ENCODE measurements around the gene MMP17. TPM values are rescaled to one million over a fixed set of nuclear protein-coding genes. Genes with fewer than 3 reads are reported as not detected.
A peak's percentile ranks its signal among the peaks of the same experiment; 100 is the strongest.

The MMP17 gene
- total RNA-seq = 1 to 10 TPM; 1.7 to 2.4 TPM
- long read RNA-seq, partial matches to known transcripts = 0 of 1 reads
- long read RNA-seq, other reads (novel, unspliced or antisense) = 0 of 1 reads

GRCh38 chr12:131827961-131828534 is at the start of gene MMP17:
MMP17 (plus strand) TSS chr12:131828393; CDS start chr12:131828495, 102 bp downstream.
- intact Hi-C loops (cut with DNase I) = no loop called here

DNA sequence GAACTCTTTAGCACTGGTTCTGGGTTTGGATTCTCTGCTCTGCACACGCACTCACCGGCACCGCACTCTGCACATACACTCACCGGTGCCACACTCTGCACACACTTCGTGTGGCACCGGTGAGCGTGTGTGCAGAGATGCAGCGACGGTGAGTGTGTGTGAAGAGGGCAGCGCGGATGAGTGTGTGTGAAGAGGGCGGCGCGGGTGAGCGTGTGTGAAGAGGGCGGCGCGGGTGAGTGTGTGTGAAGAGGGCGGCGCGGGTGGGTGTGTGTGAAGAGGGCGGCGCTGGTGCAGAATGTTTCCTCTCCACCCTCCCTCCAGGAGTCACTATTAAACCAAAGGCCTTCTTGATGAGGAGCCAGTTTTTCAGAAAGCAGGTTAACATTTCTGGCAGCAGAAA is 49.2 kb upstream of the MMP17 start:
- DNase-seq = no peak
- intact Hi-C loops (cut with DNase I) = no loop called here
- no peak for ATAC-seq

More at GRCh38 chr12:131827961-131828534, at the start of gene MMP17:
- DNase-seq (peak; percentile 69), ATAC-seq (peak; percentile 31 to 32)

- DNase-seq (no peak), ATAC-seq (no peak)
- intact Hi-C loops (cut with DNase I) = no loop called here
These were observed 46.1 kb upstream of the MMP17 start for GRCh38 chr12:131782061-131782460.

DNA sequence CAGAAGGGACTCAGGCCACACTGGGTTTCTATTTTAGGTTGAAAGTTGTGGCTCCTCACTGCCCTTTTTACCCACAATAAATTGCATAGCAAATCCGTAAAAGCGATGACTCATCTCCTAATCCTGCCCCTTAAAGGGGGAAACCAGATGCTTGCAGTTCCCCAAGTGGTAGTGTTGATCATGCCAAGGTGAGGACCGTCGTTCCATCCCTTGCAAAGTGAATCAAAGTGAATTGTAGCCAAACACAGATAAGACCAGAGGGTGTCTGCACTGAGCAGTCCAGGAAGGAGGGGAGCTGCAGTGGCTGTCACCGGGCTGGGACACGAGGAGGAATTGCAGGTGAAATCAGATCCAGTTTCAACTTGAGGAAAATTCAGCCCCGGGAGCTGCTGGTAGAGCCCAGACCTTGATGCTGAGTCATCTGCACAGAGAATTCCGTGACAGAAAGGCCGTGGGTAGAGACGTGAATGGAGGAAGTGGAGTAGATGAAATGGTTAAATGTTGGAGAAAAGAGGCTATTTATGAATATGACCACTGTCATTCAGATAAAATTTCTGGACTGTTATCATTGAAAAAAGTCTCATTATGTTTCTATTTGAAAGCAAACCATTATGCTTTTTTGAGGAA is 44.2 kb upstream of the MMP17 start:
- no peak for DNase-seq
- intact Hi-C loops (cut with DNase I) = no loop called here
- peak in 1 of 2 donors; percentile 30 for ATAC-seq

DNA sequence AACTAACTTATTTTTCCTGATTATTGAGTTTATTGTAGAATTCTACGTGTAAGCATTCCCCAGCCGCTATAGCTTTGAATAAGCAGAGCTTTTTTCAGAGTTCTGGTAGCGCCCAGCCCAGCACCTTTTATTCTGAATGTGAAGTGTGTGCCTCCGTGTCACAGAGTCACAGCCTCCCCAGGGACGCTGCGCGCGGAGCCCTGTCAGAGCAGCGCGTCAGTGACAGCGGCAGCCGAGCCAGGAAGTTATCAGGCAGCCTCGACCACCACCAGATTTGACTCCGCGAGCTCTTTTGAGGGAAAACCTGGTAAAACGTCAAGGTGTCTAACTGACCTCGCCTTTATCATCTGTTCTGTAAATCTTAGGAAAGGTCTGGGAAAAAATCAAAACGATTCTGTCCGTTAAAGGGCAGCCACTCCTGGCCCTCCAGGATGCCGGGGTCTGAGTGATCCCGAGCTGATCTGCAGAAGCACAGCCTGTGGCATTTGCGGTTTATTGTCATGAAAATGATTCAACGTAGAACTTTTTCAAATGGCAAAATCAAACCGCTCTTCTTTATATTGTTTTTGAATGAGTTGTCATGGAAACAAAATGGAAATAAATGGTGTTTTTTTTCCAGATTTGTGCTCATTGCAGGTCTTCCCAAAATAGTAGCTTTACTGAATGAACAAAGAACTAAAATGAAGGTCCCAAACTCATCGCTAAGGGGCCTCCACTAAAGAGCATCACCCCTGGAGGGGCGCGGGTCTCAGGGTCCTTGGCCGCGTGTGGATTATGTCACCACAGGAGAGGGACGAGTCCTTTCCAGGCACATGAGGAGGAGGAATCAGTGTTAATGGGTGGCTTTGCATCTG is 43.1 kb upstream of the MMP17 start:
- ATAC-seq (no peak), DNase-seq (no peak)
- intact Hi-C loops (cut with DNase I) = no loop called here

DNA sequence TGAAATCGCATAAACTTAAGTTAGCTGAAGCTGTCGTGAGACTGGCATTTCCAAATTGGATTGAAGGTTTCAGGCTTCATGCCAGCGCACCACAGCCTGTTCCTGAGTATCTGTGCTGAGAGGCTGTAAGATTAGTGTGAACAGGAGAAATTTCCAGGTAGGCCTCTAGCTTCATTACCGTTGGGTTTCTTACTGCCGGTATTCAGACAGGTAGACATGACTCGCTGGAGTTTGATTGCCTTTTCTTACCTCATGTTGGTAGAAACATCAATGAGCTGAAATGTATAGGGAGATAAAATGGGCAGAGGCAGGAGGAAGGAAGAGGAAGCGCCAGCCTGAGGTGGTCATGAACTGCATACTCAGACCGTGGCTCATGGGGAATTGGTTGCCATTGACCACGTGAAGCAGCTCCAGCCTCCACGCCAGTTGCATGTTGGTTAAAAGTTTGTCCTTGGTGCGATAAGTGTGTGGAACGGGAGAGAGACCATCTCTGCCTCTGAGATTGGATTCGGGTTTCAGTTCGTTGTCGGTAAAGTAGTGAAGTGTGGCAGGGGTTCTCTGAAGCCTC is 42.3 kb upstream of the MMP17 start:
- DNase-seq (no peak), ATAC-seq (no peak)
- intact Hi-C loops (cut with DNase I) = no loop called here

DNA sequence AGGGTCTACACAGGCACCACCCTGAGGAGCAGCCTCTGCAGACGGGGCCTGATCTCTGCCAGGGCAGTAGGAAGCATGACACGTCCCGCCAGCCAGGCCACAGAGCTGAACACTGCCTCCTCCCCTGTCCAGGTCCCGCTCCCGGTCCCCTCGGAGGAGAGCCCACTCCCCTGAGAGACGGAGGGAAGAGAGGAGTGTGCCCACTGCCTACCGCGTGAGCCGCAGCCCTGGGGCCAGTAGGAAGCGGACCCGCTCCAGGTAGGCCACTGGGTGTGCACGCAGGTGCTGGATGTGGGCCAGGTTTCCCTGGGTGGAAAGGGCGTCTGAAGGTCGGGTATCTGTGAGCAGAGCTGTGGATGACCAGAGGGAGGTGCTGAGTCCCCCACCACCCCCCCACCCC is 41.9 kb upstream of the MMP17 start:
- intact Hi-C loops (cut with DNase I) = no loop called here
- ATAC-seq (peak in 1 of 2 donors; percentile 42), DNase-seq (no peak)

GRCh38 chr12:131787143-131787660 is 41.0 kb upstream of the MMP17 start:
- intact Hi-C loops (cut with DNase I) = no loop called here
- DNase-seq = no peak
- ATAC-seq = peak in 1 of 2 donors; percentile 16

DNA sequence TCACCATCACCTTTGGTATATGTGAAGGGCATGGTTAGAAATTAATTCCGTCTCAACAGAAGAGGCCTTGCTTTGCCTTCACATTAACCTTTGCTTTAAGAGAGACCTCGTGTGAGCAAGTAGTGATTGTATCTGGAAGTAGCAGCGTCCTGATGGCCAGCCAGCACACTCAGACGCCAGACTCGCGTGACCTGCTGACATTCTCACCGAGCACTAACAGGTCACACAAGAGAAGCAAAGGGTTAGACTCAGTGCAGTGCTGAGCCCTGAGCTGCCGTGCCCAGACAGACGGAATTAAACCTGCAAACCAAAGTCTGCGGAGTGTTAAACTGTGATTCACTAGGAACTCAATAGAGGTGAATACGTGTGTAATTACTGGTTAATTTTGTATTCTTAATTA is 40.1 kb upstream of the MMP17 start:
- no peak for DNase-seq
- ATAC-seq = no peak
- intact Hi-C loops (cut with DNase I) = no loop called here

DNA sequence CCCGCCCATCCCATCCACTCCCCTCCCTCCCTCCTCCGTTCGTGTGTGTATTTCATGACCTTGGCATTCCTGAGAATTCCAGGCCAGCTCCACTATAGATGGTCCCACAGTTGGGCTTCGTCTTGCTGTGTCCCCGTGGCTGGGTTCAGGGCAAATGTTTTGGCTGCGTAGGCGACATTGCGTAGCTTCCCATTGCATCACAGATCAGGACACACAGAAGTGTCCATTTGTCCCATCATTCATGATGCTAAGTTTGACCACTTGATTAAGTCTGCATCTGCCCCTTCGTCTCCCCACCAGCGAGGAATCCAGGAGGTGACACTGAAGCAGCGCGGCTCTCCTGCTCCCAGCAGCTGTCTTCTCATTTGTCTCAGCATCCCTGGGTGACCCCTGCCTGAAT is 38.6 kb upstream of the MMP17 start:
- ATAC-seq (no peak), DNase-seq (no peak)
- intact Hi-C loops (cut with DNase I) = no loop called here

GRCh38 chr12:131793243-131794022 is 34.8 kb upstream of the MMP17 start:
- no peak for ATAC-seq

GRCh38 chr12:131794061-131794460 is 34.1 kb upstream of the MMP17 start:
- DNase-seq = no peak
- ATAC-seq = no peak
- intact Hi-C loops (cut with DNase I) = no loop called here

More at GRCh38 chr12:131793243-131794022, 34.8 kb upstream of the MMP17 start:
- intact Hi-C loops (cut with DNase I) = no loop called here
- DNase-seq = no peak

DNA sequence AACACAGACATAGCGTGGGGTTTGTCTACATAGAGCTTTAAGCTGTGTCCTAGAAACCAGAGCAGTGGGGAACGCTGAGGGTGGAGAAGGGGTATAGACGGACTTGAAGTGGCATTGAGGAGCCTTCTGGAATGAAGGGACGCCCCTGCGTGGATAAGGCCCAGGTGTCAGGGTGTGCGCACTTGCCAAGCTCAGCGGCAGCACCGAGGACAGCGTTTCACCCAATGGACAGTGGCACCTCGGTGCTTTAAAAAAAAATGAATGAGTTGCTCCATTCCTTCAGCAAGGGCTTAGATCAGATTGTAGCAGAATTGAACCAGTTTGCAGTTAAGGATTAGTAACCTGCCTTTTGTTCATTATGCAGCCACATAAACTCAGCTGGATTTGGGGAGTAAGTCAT is 33.6 kb upstream of the MMP17 start:
- ATAC-seq (no peak), DNase-seq (no peak)
- intact Hi-C loops (cut with DNase I) = no loop called here

DNA sequence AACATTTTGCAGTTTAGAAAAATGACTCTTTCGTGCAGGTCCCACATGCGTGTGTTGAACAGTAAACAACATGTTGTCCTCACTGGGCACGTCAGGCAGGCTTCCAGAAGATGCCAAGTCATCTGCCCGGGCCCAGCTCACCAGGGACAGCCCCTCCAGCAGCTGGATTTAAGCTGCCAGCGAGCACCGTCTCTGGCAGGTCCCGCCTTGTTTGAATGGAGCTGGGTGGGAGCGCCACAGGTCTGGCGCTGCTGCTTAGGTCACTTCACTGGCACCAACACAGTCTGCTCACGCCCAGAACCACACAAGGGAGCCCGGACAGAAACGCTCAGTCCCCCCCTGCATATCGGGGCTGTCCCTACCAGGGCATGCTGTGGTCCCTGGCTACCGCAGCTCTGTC is 33.1 kb upstream of the MMP17 start:
- DNase-seq (no peak), ATAC-seq (no peak)
- intact Hi-C loops (cut with DNase I) = no loop called here

GRCh38 chr12:131795690-131796410 is 32.3 kb upstream of the MMP17 start:
- DNase-seq = no peak
- intact Hi-C loops (cut with DNase I) = no loop called here
- no peak for ATAC-seq

GRCh38 chr12:131796411-131796736 is 31.8 kb upstream of the MMP17 start:
- intact Hi-C loops (cut with DNase I) = no loop called here
- no peak for ATAC-seq
- DNase-seq = no peak

GRCh38 chr12:131796754-131797587 is 31.2 kb upstream of the MMP17 start:
- ATAC-seq (no peak), DNase-seq (no peak)
- intact Hi-C loops (cut with DNase I) = no loop called here

DNA sequence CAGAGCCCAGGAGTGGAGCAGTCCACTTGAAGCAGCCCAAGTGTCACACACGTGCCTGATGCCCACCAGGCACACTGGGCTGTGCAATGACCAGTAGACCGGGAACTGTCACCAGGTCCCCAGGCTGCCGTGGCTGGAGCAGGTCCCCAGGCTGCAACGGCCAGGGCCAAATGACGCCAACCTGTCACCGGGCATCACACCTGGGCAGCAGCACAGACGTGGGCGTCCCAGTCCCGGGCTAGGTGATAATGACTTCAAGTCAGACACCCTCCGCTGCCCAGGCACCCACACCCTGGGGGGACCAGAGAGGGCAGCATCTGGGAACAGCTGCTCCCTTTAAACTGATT is 30.6 kb upstream of the MMP17 start:
- DNase-seq = no peak
- intact Hi-C loops (cut with DNase I) = no loop called here
- ATAC-seq = no peak

Data from left cardiac atrium (tissue), 4 donors.